SJSA1 (cell line): Measurements from ENCODE around the gene OTUD4. TPM values are rescaled to one million over a fixed set of nuclear protein-coding genes. Genes with fewer than 3 reads are reported as not detected.
A peak's percentile ranks its signal among the peaks of the same experiment; 100 is the strongest.
"Not testable (repeated sequence)": the region's sequence is repeated elsewhere in the genome, so short reads cannot be mapped to it uniquely, and the experiment has no call there.

Source experiments
- DNase-seq, 2 experiments: peaks; one replicate each; pipeline ENCODE4 v3.0.0-alpha.2; 2015 to 2020; ENCODE audit warnings: low spot score in 2 of 2, low read depth in 1 of 2
- H3K27ac ChIP-seq: fragments of 250-450 bp; sonication (Bioruptor Pico); 2 replicates; pipeline ENCODE4 v1.5.1; 2020; ENCODE audit warnings: mild to moderate bottlenecking, moderate library complexity
- H3K27me3 ChIP-seq: fragments of 250-450 bp; sonication (Bioruptor Pico); replicated peaks from 2 replicates; pipeline ENCODE4 v1.5.1; 2020; ENCODE audit warnings: mild to moderate bottlenecking, moderate library complexity
- H3K36me3 ChIP-seq: fragments of 250-450 bp; sonication (Bioruptor Pico); 2 replicates; pipeline ENCODE4 v1.5.1; 2020; ENCODE audit warnings: mild to moderate bottlenecking
- H3K4me1 ChIP-seq: fragments of 250-450 bp; sonication (Bioruptor Pico); replicated peaks from 2 replicates; pipeline ENCODE4 v1.6.1; 2021; ENCODE audit warnings: mild to moderate bottlenecking
- H3K4me3 ChIP-seq: fragments of 250-450 bp; sonication (Bioruptor Pico); 2 replicates; pipeline ENCODE4 v1.5.1; 2020; ENCODE audit warnings: mild to moderate bottlenecking
- H3K9me3 ChIP-seq: fragments of 250-450 bp; sonication (Bioruptor Pico); replicated peaks from 2 replicates; pipeline ENCODE4 v1.5.1; 2020; ENCODE audit warnings: mild to moderate bottlenecking
- total RNA-seq: library from RNA; depleted of rRNA; stranded (reverse); fragments of >200 nt; shearing (Covaris generic); gene quantifications from 2 replicates; pipeline ENCODE4 v1.2.3, GENCODE V29; 2014

OTUD4 gene
- total RNA-seq, 1 experiment from 2014 or later: 9.0 TPM

GRCh38 chr4:145195167-145195952 lies 15.0 kb upstream of the OTUD4 start:
- no peaks in the 10 kb centered on the region for H3K27me3 ChIP-seq
- H3K4me1 ChIP-seq: no peaks in the 10 kb centered on the region
- H3K36me3 ChIP-seq: no peaks in the 10 kb centered on the region
- H3K27ac ChIP-seq: no peak overlapping the region
- H3K9me3 ChIP-seq: no peaks in the 10 kb centered on the region
- DNase-seq: no peak
- no peak overlapping the region for H3K4me3 ChIP-seq

GRCh38 chr4:145189981-145190380 lies 9.6 kb upstream of the OTUD4 start:
- no peak overlapping the region for H3K4me3 ChIP-seq
- H3K9me3 ChIP-seq: no peaks in the 10 kb centered on the region
- no peaks in the 10 kb centered on the region for H3K36me3 ChIP-seq
- no peaks in the 10 kb centered on the region for H3K4me1 ChIP-seq
- H3K27me3 ChIP-seq: peaks cover 4% of the 10 kb centered on the region
- no peak for DNase-seq
- no peak overlapping the region for H3K27ac ChIP-seq

GRCh38 chr4:145186729-145187128 lies 6.3 kb upstream of the OTUD4 start:
- Histone ChIP-seq H3K4me3 (no peak overlapping the region), H3K9me3 (no peaks in the 10 kb centered on the region)

GRCh38 chr4:145183581-145183980 lies 3.2 kb upstream of the OTUD4 start:
- peaks cover 4% of the 10 kb centered on the region for H3K27me3 ChIP-seq
- H3K9me3 ChIP-seq: no peaks in the 10 kb centered on the region
- DNase-seq: no peak
- no peak overlapping the region for H3K27ac ChIP-seq
- H3K4me3 ChIP-seq: no peak overlapping the region
- no peaks in the 10 kb centered on the region for H3K36me3 ChIP-seq
- no peaks in the 10 kb centered on the region; the same call in 1 of the 2 replicates for H3K4me1 ChIP-seq

More at GRCh38 chr4:145186729-145187128, 6.3 kb upstream of the OTUD4 start:
- Histone ChIP-seq H3K36me3 (no peaks in the 10 kb centered on the region), H3K4me1 (no peaks in the 10 kb centered on the region), H3K27me3 (peaks cover 4% of the 10 kb centered on the region), H3K27ac (no peak overlapping the region)
- DNase-seq: no peak

GRCh38 chr4:145183023-145183422 lies 2.6 kb upstream of the OTUD4 start:
- DNase-seq: no peak
- no peaks in the 10 kb centered on the region for H3K9me3 ChIP-seq
- H3K36me3 ChIP-seq: no peaks in the 10 kb centered on the region
- H3K4me3 ChIP-seq: no peak overlapping the region
- peaks cover 5% of the 10 kb centered on the region for H3K4me1 ChIP-seq
- no peak overlapping the region for H3K27ac ChIP-seq
- H3K27me3 ChIP-seq: peaks cover 4% of the 10 kb centered on the region

- Histone ChIP-seq H3K27me3 (peaks cover 4% of the 10 kb centered on the region), H3K4me1 (peaks cover 13% of the 10 kb centered on the region)
Measured at GRCh38 chr4:145182222-145182621, 1.8 kb upstream of the OTUD4 start.

GRCh38 chr4:145181091-145181501 lies 707 bp upstream of the OTUD4 start:
- no peak for DNase-seq
- Histone ChIP-seq H3K9me3 (no peaks in the 10 kb centered on the region), H3K27me3 (no peaks in the 10 kb centered on the region; the same call in none of the 2 replicates), H3K4me3 (peak overlapping the region; percentile 68), H3K27ac (no peak overlapping the region), H3K36me3 (no peaks in the 10 kb centered on the region), H3K4me1 (peaks cover 13% of the 10 kb centered on the region)

More at GRCh38 chr4:145182222-145182621, 1.8 kb upstream of the OTUD4 start:
- no peak overlapping the region for H3K27ac ChIP-seq
- no peaks in the 10 kb centered on the region for H3K36me3 ChIP-seq
- no peaks in the 10 kb centered on the region for H3K9me3 ChIP-seq
- no peak for DNase-seq
- H3K4me3 ChIP-seq: no peak overlapping the region

- H3K4me3 ChIP-seq: peak overlapping the region; percentile 68
- H3K9me3 ChIP-seq, DNase-seq, H3K36me3 ChIP-seq, H3K27me3 ChIP-seq: not testable (repeated sequence)
- H3K4me1 ChIP-seq: peaks cover 13% of the 10 kb centered on the region
- H3K27ac ChIP-seq: peak overlapping the region; percentile 79
Measured at GRCh38 chr4:145179861-145180297, 510 bp downstream of the OTUD4 start.

GRCh38 chr4:145179281-145179860 lies 1.0 kb downstream of the OTUD4 start:
- peak; percentile 51 to 60 for DNase-seq
- H3K4me1 ChIP-seq: peaks cover 13% of the 10 kb centered on the region
- H3K36me3 ChIP-seq: 0 out of 2 replicates have a peak, but pooled peaks cover 4% of the 10 kb centered on the region
- peak overlapping the region; percentile 79 for H3K27ac ChIP-seq
- H3K4me3 ChIP-seq: peak overlapping the region; percentile 68
- H3K9me3 ChIP-seq: no peaks in the 10 kb centered on the region
- H3K27me3 ChIP-seq: no peaks in the 10 kb centered on the region

- Histone ChIP-seq H3K9me3 (no peaks in the 10 kb centered on the region), H3K4me1 (peaks cover 13% of the 10 kb centered on the region), H3K27me3 (no peaks in the 10 kb centered on the region), H3K27ac (peak overlapping the region; percentile 79), H3K4me3 (peak overlapping the region; percentile 68), H3K36me3 (peaks cover 7% of the 10 kb centered on the region; the same call in 1 of the 2 replicates)
- no peak for DNase-seq
Measured at GRCh38 chr4:145178740-145179280, 1.6 kb downstream of the OTUD4 start.

- peak in 1 of 2 experiments; percentile 55 for DNase-seq
- H3K4me1 ChIP-seq: peaks cover 13% of the 10 kb centered on the region
- peaks cover 11% of the 10 kb centered on the region; the same call in 1 of the 2 replicates for H3K36me3 ChIP-seq
- peak overlapping the region; percentile 68 for H3K4me3 ChIP-seq
- H3K27me3 ChIP-seq: no peaks in the 10 kb centered on the region
- no peaks in the 10 kb centered on the region for H3K9me3 ChIP-seq
- H3K27ac ChIP-seq: peak overlapping the region; percentile 55
Measured at GRCh38 chr4:145177906-145178538, 2.4 kb downstream of the OTUD4 start.

- peak overlapping the region; percentile 55 for H3K27ac ChIP-seq
- H3K36me3 ChIP-seq: peaks cover 11% of the 10 kb centered on the region; the same call in 1 of the 2 replicates
- H3K4me3 ChIP-seq: peak overlapping the region; percentile 68
- H3K9me3 ChIP-seq: no peaks in the 10 kb centered on the region
- peaks cover 13% of the 10 kb centered on the region for H3K4me1 ChIP-seq
- DNase-seq: no peak
- no peaks in the 10 kb centered on the region for H3K27me3 ChIP-seq
Measured at GRCh38 chr4:145177511-145177905, 2.9 kb downstream of the OTUD4 start.

GRCh38 chr4:145176641-145177432 lies 3.6 kb downstream of the OTUD4 start:
- H3K4me1 ChIP-seq: peaks cover 13% of the 10 kb centered on the region
- no peaks in the 10 kb centered on the region for H3K27me3 ChIP-seq
- H3K4me3 ChIP-seq: no peak overlapping the region
- H3K9me3 ChIP-seq: no peaks in the 10 kb centered on the region
- H3K27ac ChIP-seq: no peak overlapping the region
- DNase-seq: no peak
- peaks cover 11% of the 10 kb centered on the region; the same call in 1 of the 2 replicates for H3K36me3 ChIP-seq
